SK-N-SH (cell line): ENCODE data around the gene PDHA2. TPM values are rescaled to one million over a fixed set of nuclear protein-coding genes. Genes with fewer than 3 reads are reported as not detected.

Source experiments
- CTCF ChIA-PET: fragments of 300-600, 350-600 bp; formaldehyde crosslinking; extraction: SDS; loops from one replicate; lab custom pipeline; 2021; lab: Yijun Ruan, JAX
- POLR2A ChIA-PET: fragments of 350-600 bp; sonication (Branson Sonifier 250); formaldehyde crosslinking; extraction: SDS; loops from one replicate; lab custom pipeline; 2020; ENCODE audit warnings: antibody characterized with exemption, inconsistent platforms; lab: Yijun Ruan, JAX
- DNase-seq: peaks from one replicate; pipeline ENCODE4 v3.0.0; 2012
- H2AFZ ChIP-seq: fragments of 200-600 bp; sonication (generic); 2 replicates; pipeline ENCODE4 v1.8.1; 2016; ENCODE audit warnings: antibody characterized with exemption, mild to moderate bottlenecking, low read depth
- H3F3A ChIP-seq: fragments of 200-600 bp; sonication (generic); replicated peaks from 2 replicates; pipeline ENCODE3; 2016; ENCODE audit warnings: antibody characterized with exemption, mild to moderate bottlenecking; ENCODE audit not compliant: insufficient read depth
- H3K27ac ChIP-seq, 2 experiments: fragments of 200-500 bp in 1 of 2; fragments of 200-600 bp in 1 of 2; sonication (Bioruptor generic) in 1 of 2; sonication (generic), shearing (Covaris generic) in 1 of 2; 2 replicates each; pipeline versions ENCODE4 v1.5.1 to v1.6.1; 2014 to 2016; ENCODE audit warnings: low read depth in 2 of 2, inconsistent platforms in 1 of 2, low read length in 1 of 2, mild to moderate bottlenecking in 1 of 2, mixed read lengths in 1 of 2
- H3K27me3 ChIP-seq: fragments of 200-600 bp; sonication (generic), shearing (Covaris generic); 2 replicates; pipeline ENCODE4 v1.6.1; 2016; ENCODE audit warnings: mixed run types; ENCODE audit not compliant: insufficient read depth
- H3K36me3 ChIP-seq, 2 experiments: fragments of 200-500 bp in 1 of 2; fragments of 200-600 bp in 1 of 2; sonication (Bioruptor generic) in 1 of 2; sonication (generic) in 1 of 2; replicated peaks in 1 of 2; 2 replicates each; pipeline versions ENCODE3 to v1.5.1; 2014 to 2016; ENCODE audit warnings: low read length in 1 of 2, mild to moderate bottlenecking in 1 of 2; ENCODE audit not compliant: insufficient read depth in 2 of 2, control insufficient read depth in 1 of 2
- H3K4me1 ChIP-seq, 2 experiments: fragments of 200-500 bp in 1 of 2; fragments of 200-600 bp in 1 of 2; sonication (Bioruptor generic) in 1 of 2; sonication (generic), shearing (Covaris generic) in 1 of 2; 2 replicates each; pipeline versions ENCODE4 v1.5.1 to v1.6.1; 2014 to 2016; ENCODE audit warnings: low read depth in 1 of 2, low read length in 1 of 2, mixed run types in 1 of 2; ENCODE audit not compliant: insufficient read depth in 2 of 2, control insufficient read depth in 1 of 2
- H3K4me2 ChIP-seq: fragments of 200-600 bp; sonication (generic), shearing (Covaris generic); 2 replicates; pipeline ENCODE4 v1.6.1; 2017; ENCODE audit warnings: mixed run types
- H3K4me3 ChIP-seq, 2 experiments: fragments of 200-500 bp in 1 of 2; fragments of 200-600 bp in 1 of 2; sonication (Bioruptor generic) in 1 of 2; sonication (generic), shearing (Covaris generic) in 1 of 2; 2 replicates each; pipeline versions ENCODE4 v1.5.1 to v1.8.1; 2014 to 2016; ENCODE audit warnings: low read depth in 2 of 2, inconsistent platforms in 1 of 2, low read length in 1 of 2, mild to moderate bottlenecking in 1 of 2, mixed read lengths in 1 of 2, moderate library complexity in 1 of 2
- H3K79me2 ChIP-seq: fragments of 200-600 bp; sonication (generic); 2 replicates; pipeline ENCODE4 v1.8.1; 2017; ENCODE audit warnings: mild to moderate bottlenecking; ENCODE audit not compliant: insufficient read depth
- H3K9ac ChIP-seq: fragments of 200-600 bp; sonication (generic); 2 replicates; pipeline ENCODE4 v1.6.1; 2017; ENCODE audit warnings: mixed run types
- H3K9me2 ChIP-seq: fragments of 200-600 bp; sonication (generic); 2 replicates; pipeline ENCODE4 v1.6.1; 2017; ENCODE audit warnings: mixed run types
- H3K9me3 ChIP-seq: fragments of 200-600 bp; sonication (generic); 2 replicates; pipeline ENCODE4 v1.6.1; 2017; ENCODE audit warnings: mixed run types, mild to moderate bottlenecking, moderate library complexity
- H4K20me1 ChIP-seq: fragments of 200-600 bp; sonication (generic); 2 replicates; pipeline ENCODE4 v1.6.1; 2017; ENCODE audit warnings: mild to moderate bottlenecking, mixed run types; ENCODE audit not compliant: insufficient read depth
- CTCF ChIP-seq: fragments of 200-600 bp; sonication (generic); IDR thresholded peaks from 2 replicates; pipeline ENCODE4 v1.6.1; 2017; ENCODE audit warnings: antibody characterized with exemption, mild to moderate bottlenecking, moderate library complexity
- EP300 ChIP-seq, 2 experiments: IDR thresholded peaks; 2 replicates each; pipeline versions ENCODE4 v1.4.0 to v1.6.1; 2012; ENCODE audit warnings: borderline replicate concordance in 1 of 2, low read depth in 1 of 2, low read length in 1 of 2
- FOSL2 ChIP-seq: IDR thresholded peaks from 2 replicates; pipeline ENCODE4 v1.4.0; 2012; ENCODE audit warnings: low read depth, mild to moderate bottlenecking, moderate library complexity, borderline replicate concordance
- IRF3 ChIP-seq: fragments of 150-350 bp; IDR thresholded peaks from 2 replicates; pipeline ENCODE4 v1.6.1; 2016; ENCODE audit warnings: mild to moderate bottlenecking, low read depth, low read length
- JUND ChIP-seq: IDR thresholded peaks from 2 replicates; pipeline ENCODE4 v1.4.0; 2012
- MEF2A ChIP-seq: IDR thresholded peaks from 2 replicates; pipeline ENCODE4 v1.4.0; 2012; ENCODE audit warnings: low read depth, borderline replicate concordance
- NRF1 ChIP-seq: IDR thresholded peaks from 2 replicates; pipeline ENCODE4 v1.6.1; 2012; ENCODE audit warnings: low read depth, mild to moderate bottlenecking, low read length
- PBX3 ChIP-seq: IDR thresholded peaks from 2 replicates; pipeline ENCODE4; 2012
- POLR2AphosphoS5 ChIP-seq: IDR thresholded peaks from 2 replicates; pipeline ENCODE4 v1.6.1; 2012; ENCODE audit warnings: low read depth, low read length
- RAD21 ChIP-seq: IDR thresholded peaks from 2 replicates; pipeline ENCODE4 v1.6.1; 2012; ENCODE audit warnings: mild to moderate bottlenecking, low read length
- REST ChIP-seq: IDR thresholded peaks from 2 replicates; pipeline ENCODE4 v1.6.1; 2012; ENCODE audit warnings: mild to moderate bottlenecking, low read depth, low read length, moderate library complexity
- RFX5 ChIP-seq: IDR thresholded peaks from 2 replicates; pipeline ENCODE4 v1.6.1; 2012; ENCODE audit warnings: mild to moderate bottlenecking, improper control_type of control experiment, low read length
- RXRA ChIP-seq: IDR thresholded peaks from 2 replicates; pipeline ENCODE4 v1.4.0; 2012; ENCODE audit warnings: low read depth, mild to moderate bottlenecking, borderline replicate concordance
- SIN3A ChIP-seq: IDR thresholded peaks from 2 replicates; pipeline ENCODE4 v1.6.1; 2012; ENCODE audit warnings: low read depth, mild to moderate bottlenecking, low read length, moderate library complexity, borderline replicate concordance
- SMC3 ChIP-seq: IDR thresholded peaks from 2 replicates; pipeline ENCODE4 v1.6.1; 2012; ENCODE audit warnings: low read depth, low read length, improper control_type of control experiment
- TAF1 ChIP-seq: IDR thresholded peaks from 2 replicates; pipeline ENCODE4 v1.6.1; 2012; ENCODE audit warnings: low read depth, mild to moderate bottlenecking, low read length, moderate library complexity, borderline replicate concordance
- USF1 ChIP-seq: IDR thresholded peaks from 2 replicates; pipeline ENCODE4 v1.4.0; 2012; ENCODE audit warnings: low read depth, borderline replicate concordance
- YY1 ChIP-seq: IDR thresholded peaks from 2 replicates; pipeline ENCODE4 v1.4.0; 2012; ENCODE audit warnings: low read depth, mild to moderate bottlenecking
- ZBTB33 ChIP-seq: IDR thresholded peaks from 2 replicates; pipeline ENCODE4 v1.4.0; 2012; ENCODE audit warnings: low read depth, borderline replicate concordance
- WGBS: methylation state at CpG from one replicate; pipeline ENCODE4 v1.1.6; 2017; ENCODE audit warnings: low lambda C conversion rate; 5-methylcytosine and 5-hydroxymethylcytosine counted together
- polyA plus RNA-seq, 3 experiments: library from polyadenylated mRNA; depleted of rRNA; stranded (reverse); fragments of >200 nt; gene quantifications; 2 replicates each; pipeline ENCODE4 v1.2.3, GENCODE V29; 2012

Gene PDHA2
- not detected in 2 replicates for polyA plus RNA-seq (2012; rRNA removed)
- polyA plus RNA-seq (2012; cell fraction: cytosol; rRNA removed) = not detected in 2 replicates
- not detected in 2 replicates for polyA plus RNA-seq (2012; cell fraction: nucleus; rRNA removed)

- H3F3A ChIP-seq = no peaks in the 10 kb centered on the region
- CTCF ChIA-PET = no interaction called here
- TF ChIP-seq POLR2AphosphoS5 (no peak), EP300 (IDR thresholded peaks at IDR 0.05; ENCODE audit: borderline replicate concordance in 1 of 2, low read depth in 1 of 2, low read length in 1 of 2) (no peak), IRF3 (no peak), MEF2A (no peak), USF1 (no peak), NRF1 (no peak), SMC3 (no peak), FOSL2 (no peak), JUND (no peak), YY1 (no peak), SIN3A (no peak), ZBTB33 (no peak), RXRA (no peak), CTCF (no peak), RFX5 (no peak), REST (no peak), RAD21 (no peak), TAF1 (no peak), PBX3 (no peak)
Measured at GRCh38 chr4:95839891-95840290, at the start of gene PDHA2. Gene PDHA2, plus strand, starts transcription at chr4:95840093. Its CDS starts 58 bp downstream, at chr4:95840151.

More at GRCh38 chr4:95839891-95840290, at the start of gene PDHA2:
- WGBS = 93% methylated on average over 22 of the region's 22 CpGs
- H4K20me1 ChIP-seq = no peaks in the 10 kb centered on the region
- no peaks in the 10 kb centered on the region for H3K9me2 ChIP-seq
- no peaks in the 10 kb centered on the region for H3K9me3 ChIP-seq
- no peak for DNase-seq
- no peaks in the 10 kb centered on the region for H3K36me3 ChIP-seq
- H3K9ac ChIP-seq = no peak within 1 kb of the TSS
- no peak within 1 kb of the TSS for H3K4me2 ChIP-seq
- peaks cover 0 to 1% of the 10 kb centered on the region in 2 experiments; a peak in 1 of 4 replicates for H3K4me1 ChIP-seq
- no peak within 1 kb of the TSS for H2AFZ ChIP-seq
- POLR2A ChIA-PET = no interaction called here
- H3K27me3 ChIP-seq = no peaks in the 10 kb centered on the region
- no peak within 1 kb of the TSS for H3K4me3 ChIP-seq
- no peaks in the 10 kb centered on the region for H3K79me2 ChIP-seq
- H3K27ac ChIP-seq = no peak within 1 kb of the TSS
